ENCODE data around the gene IFRD2.
A peak's percentile ranks its signal among the peaks of the same experiment; 100 is the strongest.

IFRD2 gene

GRCh38 chr3:50302095-50303012 lies 10.1 kb upstream of the IFRD2 start:
- TF ChIP-seq, protein P1, sequence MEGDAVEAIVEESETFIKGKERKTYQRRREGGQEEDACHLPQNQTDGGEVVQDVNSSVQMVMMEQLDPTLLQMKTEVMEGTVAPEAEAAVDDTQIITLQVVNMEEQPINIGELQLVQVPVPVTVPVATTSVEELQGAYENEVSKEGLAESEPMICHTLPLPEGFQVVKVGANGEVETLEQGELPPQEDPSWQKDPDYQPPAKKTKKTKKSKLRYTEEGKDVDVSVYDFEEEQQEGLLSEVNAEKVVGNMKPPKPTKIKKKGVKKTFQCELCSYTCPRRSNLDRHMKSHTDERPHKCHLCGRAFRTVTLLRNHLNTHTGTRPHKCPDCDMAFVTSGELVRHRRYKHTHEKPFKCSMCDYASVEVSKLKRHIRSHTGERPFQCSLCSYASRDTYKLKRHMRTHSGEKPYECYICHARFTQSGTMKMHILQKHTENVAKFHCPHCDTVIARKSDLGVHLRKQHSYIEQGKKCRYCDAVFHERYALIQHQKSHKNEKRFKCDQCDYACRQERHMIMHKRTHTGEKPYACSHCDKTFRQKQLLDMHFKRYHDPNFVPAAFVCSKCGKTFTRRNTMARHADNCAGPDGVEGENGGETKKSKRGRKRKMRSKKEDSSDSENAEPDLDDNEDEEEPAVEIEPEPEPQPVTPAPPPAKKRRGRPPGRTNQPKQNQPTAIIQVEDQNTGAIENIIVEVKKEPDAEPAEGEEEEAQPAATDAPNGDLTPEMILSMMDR (IDR thresholded peaks at IDR 0.05; ENCODE audit: low read depth, low read length, missing control alignments): no peak
- no peak for DNase-seq (ENCODE audit: extremely low read depth, low read depth)
- no peak overlapping the region for H3K4me3 ChIP-seq (replicated peaks; ENCODE audit: low read depth, low read length)

GRCh38 chr3:50300681-50301254 lies 8.5 kb upstream of the IFRD2 start:
- TF ChIP-seq, protein P1 (IDR thresholded peaks at IDR 0.05; ENCODE audit: low read depth, low read length, missing control alignments): no peak
- H3K4me3 ChIP-seq (replicated peaks; ENCODE audit: low read depth, low read length): no peak overlapping the region
- no peak for DNase-seq (ENCODE audit: extremely low read depth, low read depth)

DNA sequence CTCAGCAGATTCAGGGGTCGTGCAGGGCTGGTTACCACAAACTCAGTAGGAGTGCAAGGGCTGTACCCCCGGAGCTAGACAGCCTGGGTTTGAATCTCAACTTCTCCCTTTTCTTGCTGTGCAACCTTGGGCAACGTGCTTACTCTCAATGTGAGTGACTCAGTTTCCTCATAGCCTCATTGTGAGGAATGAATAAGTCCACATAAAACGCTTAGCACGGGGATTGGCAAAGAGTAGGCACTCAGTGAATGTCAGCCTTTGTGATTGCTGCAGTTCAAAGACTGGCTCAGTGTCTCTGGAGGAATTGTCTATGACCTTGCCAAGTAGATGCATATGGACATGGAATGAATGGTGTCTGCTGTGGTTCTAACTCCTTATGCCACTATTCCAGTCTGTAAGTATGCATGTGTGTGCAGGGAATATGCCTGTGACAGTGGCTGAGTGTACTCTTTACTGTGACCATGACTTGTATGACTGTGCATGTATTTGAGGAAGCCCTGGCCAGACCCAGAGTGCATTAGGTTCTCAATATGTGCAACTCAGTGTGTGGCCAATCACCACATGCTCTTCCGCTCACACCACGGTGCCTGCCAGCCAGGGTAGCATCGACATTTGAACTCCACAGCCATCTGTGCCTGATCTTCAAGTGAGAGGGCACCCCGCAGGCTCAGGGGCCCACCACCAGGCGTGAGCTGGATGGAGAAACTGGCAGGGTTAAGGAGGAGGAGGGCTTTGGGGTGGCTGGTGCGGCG lies 7.9 kb upstream of the IFRD2 start:
- TF ChIP-seq, protein P1 (IDR thresholded peaks at IDR 0.05; ENCODE audit: low read depth, low read length, missing control alignments): no peak
- H3K4me3 ChIP-seq (replicated peaks; ENCODE audit: low read depth, low read length): peak overlapping the region; percentile 38
- no peak for DNase-seq (ENCODE audit: extremely low read depth, low read depth)

- H3K4me3 ChIP-seq (replicated peaks; ENCODE audit: low read depth, low read length): peak overlapping the region; percentile 38
- TF ChIP-seq, protein P1 (IDR thresholded peaks at IDR 0.05; ENCODE audit: low read depth, low read length, missing control alignments): no peak
- no peak for DNase-seq (ENCODE audit: extremely low read depth, low read depth)
These were observed 7.4 kb upstream of the IFRD2 start for GRCh38 chr3:50299638-50299928.

DNA sequence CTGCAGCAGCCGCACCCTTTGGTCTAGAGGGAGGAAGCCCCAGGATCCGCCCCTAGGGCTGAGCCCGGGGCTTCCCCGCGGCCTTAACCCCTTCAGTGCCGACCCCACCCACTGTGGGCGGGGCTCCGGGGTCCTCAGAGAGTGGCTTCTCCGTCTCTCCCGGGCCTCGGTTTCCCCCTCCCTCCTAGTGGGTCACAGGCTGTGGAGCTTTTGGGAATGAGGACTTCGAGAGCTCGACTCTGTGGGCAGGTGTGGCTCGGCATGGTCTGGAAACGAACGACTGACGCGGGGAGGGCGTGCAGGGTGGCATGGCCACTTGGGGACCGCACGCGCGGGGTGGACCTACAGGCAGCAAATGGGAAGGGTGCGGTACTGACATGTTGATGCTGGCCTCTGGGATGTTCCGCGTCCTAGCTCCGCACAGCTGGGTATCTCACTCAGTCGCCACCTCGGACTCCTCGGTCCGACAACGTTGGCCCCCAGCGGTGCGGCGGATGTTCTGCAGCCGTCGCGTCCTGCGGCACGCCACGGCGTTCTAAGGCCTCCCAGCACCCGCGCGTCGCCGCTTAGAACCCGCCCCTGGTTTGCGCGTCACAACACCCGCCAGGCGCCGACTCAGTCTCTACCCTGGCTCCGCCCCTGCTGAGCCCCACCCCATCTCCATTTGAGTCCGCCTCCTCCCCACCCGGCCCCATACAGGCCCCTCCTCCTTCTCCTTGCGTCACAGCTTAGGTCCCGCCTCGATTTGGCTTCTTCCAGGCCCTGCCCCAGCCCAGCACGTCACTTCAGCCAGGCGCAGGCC lies 6.8 kb upstream of the IFRD2 start, which contains the start of the genes HYAL3 and NAA80:
Gene HYAL3, minus strand, starts transcription at position 570 of the 802 bp plus-strand sequence. CDS start 3,803 bp downstream, outside the sequence.
Gene NAA80, minus strand, starts transcription at position 570 of the 802 bp plus-strand sequence. CDS start 1,942 bp downstream, outside the sequence.
- DNase-seq (ENCODE audit: extremely low read depth, low read depth): peak; percentile 98
- peak within 1 kb of the TSS; percentile 76 for H3K4me3 ChIP-seq (replicated peaks; ENCODE audit: low read depth, low read length)
- TF ChIP-seq, protein P1 (IDR thresholded peaks at IDR 0.05; ENCODE audit: low read depth, low read length, missing control alignments): no peak

Measured in HFF-Myc (cell line).